ENCODE results near the gene MBNL1. TPM values are rescaled to one million over a fixed set of nuclear protein-coding genes. Genes with fewer than 3 reads are reported as not detected.

Gene MBNL1
- total RNA-seq, 1 experiment from 2014 or later: 200 TPM

DNA sequence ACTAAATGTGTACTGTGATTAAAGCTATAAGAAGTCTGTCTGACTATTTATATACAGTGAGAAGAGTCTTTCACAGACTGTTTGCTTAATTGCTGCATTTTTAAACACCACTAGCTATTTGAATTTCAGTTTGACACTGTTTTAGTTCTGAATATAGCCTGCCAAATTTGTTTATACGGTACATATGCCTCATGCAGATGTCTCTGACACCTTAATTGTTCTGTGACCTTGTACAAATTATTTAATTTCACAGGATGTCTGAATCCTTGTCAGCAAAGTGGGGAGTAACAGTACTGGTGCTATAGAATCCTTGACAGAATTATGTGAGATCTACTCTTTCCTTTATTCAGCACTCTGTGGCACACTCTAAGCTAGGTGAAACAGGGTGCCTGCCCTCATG lies 125.5 kb downstream of the MBNL1 start:
- intact Hi-C loops (cut with micrococcal nuclease): no loop called here
- Histone ChIP-seq H3K27ac (ENCODE audit: low read depth, low read length) (no peak overlapping the region), H3K4me1 (ENCODE audit: control insufficient read depth in 1 of 2, insufficient read depth in 2 of 2, low read length in 2 of 2) (peaks cover 10 to 11% of the 10 kb centered on the region in 2 experiments; a peak in 3 of 4 replicates), H3K9ac (ENCODE audit: low read length) (no peak overlapping the region), H3K4me2 (ENCODE audit: low read length) (no peak overlapping the region), H3K79me2 (ENCODE audit: insufficient read depth, low read length) (peaks cover 95% of the 10 kb centered on the region), H3K4me3 (replicated peaks in 1 of 2; ENCODE audit: low read depth in 1 of 2, low read length in 2 of 2) (no peak overlapping the region), H3K9me3 (ENCODE audit: control insufficient read depth in 1 of 2, insufficient read depth in 1 of 2, low read depth in 1 of 2, low read length in 2 of 2) (no peaks in the 10 kb centered on the region), H2AFZ (ENCODE audit: low read depth, low read length, poor library complexity, severe bottlenecking) (no peak overlapping the region), H4K20me1 (ENCODE audit: insufficient read depth) (no peaks in the 10 kb centered on the region; the same call in 1 of the 2 replicates), H3K9me2 (ENCODE audit: insufficient read depth) (0 out of 2 replicates have a peak, but pooled peaks cover 3% of the 10 kb centered on the region), H3K27me3 (ENCODE audit: insufficient read depth, low read length) (no peaks in the 10 kb centered on the region), H3K36me3 (ENCODE audit: control insufficient read depth in 1 of 2, insufficient read depth in 2 of 2, low read length in 2 of 2) (no peaks in the 10 kb centered on the region; a peak in 1 of 4 replicates)
- POLR2A ChIA-PET: no interaction called here
- BruUV-seq (replicated peaks): no TSS peak
- TF ChIP-seq EZH2 (IDR thresholded peaks at IDR 0.05): no peak
- TF ChIP-seq EGR1 (IDR thresholded peaks at IDR 0.05; ENCODE audit: low read depth): no peak
- no peak for TF ChIP-seq ZNF274 (IDR thresholded peaks at IDR 0.05; ENCODE audit: low read depth, low read length)
- no peak for TF ChIP-seq SRF (IDR thresholded peaks at IDR 0.05; ENCODE audit: low read depth)
- TF ChIP-seq, protein P1, sequence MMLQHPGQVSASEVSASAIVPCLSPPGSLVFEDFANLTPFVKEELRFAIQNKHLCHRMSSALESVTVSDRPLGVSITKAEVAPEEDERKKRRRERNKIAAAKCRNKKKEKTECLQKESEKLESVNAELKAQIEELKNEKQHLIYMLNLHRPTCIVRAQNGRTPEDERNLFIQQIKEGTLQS (IDR thresholded peaks at IDR 0.05): no peak
- TF ChIP-seq TCF7L2 (IDR thresholded peaks at IDR 0.05; ENCODE audit: borderline replicate concordance, extremely low read depth, insufficient read depth, insufficient read length): no peak
- TF ChIP-seq ELF1 (IDR thresholded peaks at IDR 0.05; ENCODE audit: borderline replicate concordance, low read depth): no peak
- TF ChIP-seq JUND (IDR thresholded peaks at IDR 0.05): no peak
- TF ChIP-seq SIN3A (IDR thresholded peaks at IDR 0.05; ENCODE audit: low read depth): no peak
- TF ChIP-seq ZFX (IDR thresholded peaks at IDR 0.05): no peak
- TF ChIP-seq, protein P2, sequence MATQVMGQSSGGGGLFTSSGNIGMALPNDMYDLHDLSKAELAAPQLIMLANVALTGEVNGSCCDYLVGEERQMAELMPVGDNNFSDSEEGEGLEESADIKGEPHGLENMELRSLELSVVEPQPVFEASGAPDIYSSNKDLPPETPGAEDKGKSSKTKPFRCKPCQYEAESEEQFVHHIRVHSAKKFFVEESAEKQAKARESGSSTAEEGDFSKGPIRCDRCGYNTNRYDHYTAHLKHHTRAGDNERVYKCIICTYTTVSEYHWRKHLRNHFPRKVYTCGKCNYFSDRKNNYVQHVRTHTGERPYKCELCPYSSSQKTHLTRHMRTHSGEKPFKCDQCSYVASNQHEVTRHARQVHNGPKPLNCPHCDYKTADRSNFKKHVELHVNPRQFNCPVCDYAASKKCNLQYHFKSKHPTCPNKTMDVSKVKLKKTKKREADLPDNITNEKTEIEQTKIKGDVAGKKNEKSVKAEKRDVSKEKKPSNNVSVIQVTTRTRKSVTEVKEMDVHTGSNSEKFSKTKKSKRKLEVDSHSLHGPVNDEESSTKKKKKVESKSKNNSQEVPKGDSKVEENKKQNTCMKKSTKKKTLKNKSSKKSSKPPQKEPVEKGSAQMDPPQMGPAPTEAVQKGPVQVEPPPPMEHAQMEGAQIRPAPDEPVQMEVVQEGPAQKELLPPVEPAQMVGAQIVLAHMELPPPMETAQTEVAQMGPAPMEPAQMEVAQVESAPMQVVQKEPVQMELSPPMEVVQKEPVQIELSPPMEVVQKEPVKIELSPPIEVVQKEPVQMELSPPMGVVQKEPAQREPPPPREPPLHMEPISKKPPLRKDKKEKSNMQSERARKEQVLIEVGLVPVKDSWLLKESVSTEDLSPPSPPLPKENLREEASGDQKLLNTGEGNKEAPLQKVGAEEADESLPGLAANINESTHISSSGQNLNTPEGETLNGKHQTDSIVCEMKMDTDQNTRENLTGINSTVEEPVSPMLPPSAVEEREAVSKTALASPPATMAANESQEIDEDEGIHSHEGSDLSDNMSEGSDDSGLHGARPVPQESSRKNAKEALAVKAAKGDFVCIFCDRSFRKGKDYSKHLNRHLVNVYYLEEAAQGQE (IDR thresholded peaks at IDR 0.05; ENCODE audit: low read depth): no peak
- no peak for TF ChIP-seq EZH2phosphoT487 (IDR thresholded peaks at IDR 0.05; ENCODE audit: borderline replicate concordance)
- no peak for TF ChIP-seq YY1 (IDR thresholded peaks at IDR 0.05; ENCODE audit: extremely low read depth, insufficient replicate concordance, low read depth, low read length)
- no peak for TF ChIP-seq SP1 (IDR thresholded peaks at IDR 0.05; ENCODE audit: low read depth)
- TF ChIP-seq FOSL1 (IDR thresholded peaks at IDR 0.05; ENCODE audit: low read depth): no peak
- TF ChIP-seq, protein P3, sequence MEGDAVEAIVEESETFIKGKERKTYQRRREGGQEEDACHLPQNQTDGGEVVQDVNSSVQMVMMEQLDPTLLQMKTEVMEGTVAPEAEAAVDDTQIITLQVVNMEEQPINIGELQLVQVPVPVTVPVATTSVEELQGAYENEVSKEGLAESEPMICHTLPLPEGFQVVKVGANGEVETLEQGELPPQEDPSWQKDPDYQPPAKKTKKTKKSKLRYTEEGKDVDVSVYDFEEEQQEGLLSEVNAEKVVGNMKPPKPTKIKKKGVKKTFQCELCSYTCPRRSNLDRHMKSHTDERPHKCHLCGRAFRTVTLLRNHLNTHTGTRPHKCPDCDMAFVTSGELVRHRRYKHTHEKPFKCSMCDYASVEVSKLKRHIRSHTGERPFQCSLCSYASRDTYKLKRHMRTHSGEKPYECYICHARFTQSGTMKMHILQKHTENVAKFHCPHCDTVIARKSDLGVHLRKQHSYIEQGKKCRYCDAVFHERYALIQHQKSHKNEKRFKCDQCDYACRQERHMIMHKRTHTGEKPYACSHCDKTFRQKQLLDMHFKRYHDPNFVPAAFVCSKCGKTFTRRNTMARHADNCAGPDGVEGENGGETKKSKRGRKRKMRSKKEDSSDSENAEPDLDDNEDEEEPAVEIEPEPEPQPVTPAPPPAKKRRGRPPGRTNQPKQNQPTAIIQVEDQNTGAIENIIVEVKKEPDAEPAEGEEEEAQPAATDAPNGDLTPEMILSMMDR (IDR thresholded peaks at IDR 0.05 in 2 of 3, conservative IDR thresholded peaks at IDR 0.05 in 1 of 3; ENCODE audit: borderline replicate concordance in 1 of 3, insufficient read depth in 1 of 3, low read depth in 2 of 3, low read length in 2 of 3): no peak
- TF ChIP-seq, protein P4, sequence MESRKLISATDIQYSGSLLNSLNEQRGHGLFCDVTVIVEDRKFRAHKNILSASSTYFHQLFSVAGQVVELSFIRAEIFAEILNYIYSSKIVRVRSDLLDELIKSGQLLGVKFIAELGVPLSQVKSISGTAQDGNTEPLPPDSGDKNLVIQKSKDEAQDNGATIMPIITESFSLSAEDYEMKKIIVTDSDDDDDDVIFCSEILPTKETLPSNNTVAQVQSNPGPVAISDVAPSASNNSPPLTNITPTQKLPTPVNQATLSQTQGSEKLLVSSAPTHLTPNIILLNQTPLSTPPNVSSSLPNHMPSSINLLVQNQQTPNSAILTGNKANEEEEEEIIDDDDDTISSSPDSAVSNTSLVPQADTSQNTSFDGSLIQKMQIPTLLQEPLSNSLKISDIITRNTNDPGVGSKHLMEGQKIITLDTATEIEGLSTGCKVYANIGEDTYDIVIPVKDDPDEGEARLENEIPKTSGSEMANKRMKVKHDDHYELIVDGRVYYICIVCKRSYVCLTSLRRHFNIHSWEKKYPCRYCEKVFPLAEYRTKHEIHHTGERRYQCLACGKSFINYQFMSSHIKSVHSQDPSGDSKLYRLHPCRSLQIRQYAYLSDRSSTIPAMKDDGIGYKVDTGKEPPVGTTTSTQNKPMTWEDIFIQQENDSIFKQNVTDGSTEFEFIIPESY (IDR thresholded peaks at IDR 0.05; ENCODE audit: extremely low read depth, insufficient replicate concordance, low read length): no peak
- TF ChIP-seq, protein P5, sequence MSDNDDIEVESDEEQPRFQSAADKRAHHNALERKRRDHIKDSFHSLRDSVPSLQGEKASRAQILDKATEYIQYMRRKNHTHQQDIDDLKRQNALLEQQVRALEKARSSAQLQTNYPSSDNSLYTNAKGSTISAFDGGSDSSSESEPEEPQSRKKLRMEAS (IDR thresholded peaks at IDR 0.05): no peak
- no peak for TF ChIP-seq POLR2AphosphoS5 (IDR thresholded peaks at IDR 0.05; ENCODE audit: low read depth, low read length)
- no peak for DNase-seq (ENCODE audit: low read depth, low spot score)
- CTCF ChIA-PET: no interaction called here
- ATAC-seq: no peak
- RAD21 ChIA-PET (ENCODE audit: low non-redundant PET in 1 of 2, low total read pairs in 2 of 2, uncharacterized antibody in 2 of 2, unreplicated experiment in 2 of 2): no interaction called here
